Neural progenitor cell (in vitro differentiated cells): ENCODE measurements around the gene LTA. TPM values are rescaled to one million over a fixed set of nuclear protein-coding genes. Genes with fewer than 3 reads are reported as not detected.

ENCODE experiments used
- DNase-seq: peaks from one replicate; pipeline ENCODE4 v3.0.0-alpha.2; 2016; ENCODE audit warnings: low spot score
- H2AFZ ChIP-seq: fragments of 200-600 bp; sonication (generic); replicated peaks from 2 replicates; pipeline ENCODE4 v1.6.1; 2016; ENCODE audit warnings: antibody characterized with exemption
- H3F3A ChIP-seq: fragments of 200-600 bp; sonication (generic); 2 replicates; pipeline ENCODE4 v1.6.1; 2016; ENCODE audit warnings: antibody characterized with exemption, low read depth
- H3K27ac ChIP-seq: fragments of 200-600 bp; sonication (generic); 2 replicates; pipeline ENCODE4 v1.5.1; 2016; ENCODE audit warnings: mild to moderate bottlenecking
- H3K27me3 ChIP-seq: fragments of 200-600 bp; sonication (generic); 2 replicates; pipeline ENCODE4 v1.6.1; 2016; ENCODE audit warnings: mild to moderate bottlenecking, moderate library complexity
- H3K36me3 ChIP-seq: fragments of 200-600 bp; sonication (generic); 2 replicates; pipeline ENCODE4 v1.5.1; 2016
- H3K4me1 ChIP-seq: fragments of 200-600 bp; sonication (generic); 2 replicates; pipeline ENCODE4 v1.6.1; 2016; ENCODE audit warnings: mixed run types
- H3K4me2 ChIP-seq: fragments of 200-600 bp; sonication (generic); 2 replicates; pipeline ENCODE4 v1.6.1; 2016
- H3K4me3 ChIP-seq: fragments of 200-600 bp; sonication (generic); 2 replicates; pipeline ENCODE4 v1.5.1; 2016
- H3K79me2 ChIP-seq: fragments of 200-600 bp; sonication (generic); 2 replicates; pipeline ENCODE4 v1.6.1; 2016; ENCODE audit warnings: low read depth
- H3K9ac ChIP-seq: fragments of 200-600 bp; sonication (generic); 2 replicates; pipeline ENCODE4 v1.6.1; 2016
- H3K9me3 ChIP-seq: fragments of 200-600 bp; sonication (generic); 2 replicates; pipeline ENCODE4 v1.5.1; 2016; ENCODE audit warnings: low read depth
- H4K20me1 ChIP-seq: fragments of 200-600 bp; sonication (generic); 2 replicates; pipeline ENCODE4 v1.6.1; 2016; ENCODE audit warnings: low read depth
- H3K27ac Mint-ChIP-seq: 3 replicates; pipeline ENCODE4 v1.8.0; 2021; ENCODE audit warnings: mixed read lengths
- H3K27me3 Mint-ChIP-seq: 2 replicates; pipeline ENCODE4 v1.8.0; 2022; ENCODE audit warnings: low read depth, mild to moderate bottlenecking, inconsistent platforms, moderate library complexity, mixed read lengths; ENCODE audit not compliant: insufficient read depth
- H3K36me3 Mint-ChIP-seq: 3 replicates; pipeline ENCODE4 v1.8.0; 2021; ENCODE audit warnings: mixed read lengths
- H3K4me1 Mint-ChIP-seq: 3 replicates; pipeline ENCODE4 v1.8.0; 2021; ENCODE audit warnings: mixed read lengths
- H3K4me3 Mint-ChIP-seq: 3 replicates; pipeline ENCODE4 v1.8.0; 2021; ENCODE audit warnings: mild to moderate bottlenecking, moderate library complexity, mixed read lengths
- H3K9me3 Mint-ChIP-seq: 3 replicates; pipeline ENCODE4 v1.8.0; 2020; ENCODE audit warnings: mixed read lengths
- EZH2 ChIP-seq: fragments of 200-600 bp; sonication (generic); IDR thresholded peaks from 2 replicates; pipeline ENCODE4 v1.6.1; 2017; ENCODE audit warnings: antibody characterized with exemption, mild to moderate bottlenecking, moderate library complexity
- EZH2phosphoT487 ChIP-seq: fragments of 200-600 bp; sonication (generic); IDR thresholded peaks from 2 replicates; pipeline ENCODE4 v1.6.1; 2017; ENCODE audit warnings: antibody characterized with exemption
- small RNA-seq: library from RNA; depleted of rRNA; stranded (forward); fragments of <200 nt; gene quantifications from one replicate; pipeline ENCODE3, GENCODE V24; 2015
- total RNA-seq: library from RNA; depleted of rRNA; stranded (reverse); fragments of >200 nt; gene quantifications from 2 replicates; pipeline ENCODE4 v1.2.3, GENCODE V29; 2015; ENCODE audit warnings: low replicate concordance
- TF ChIP-seq, protein P1 (sequence below): fragments of 200-600 bp; sonication (generic); IDR thresholded peaks from 2 replicates; pipeline ENCODE4 v1.5.1; 2017; ENCODE audit warnings: antibody characterized with exemption, mild to moderate bottlenecking

The LTA gene
- total RNA-seq, 1 donor from 2014 or later, result not detected

DNA sequence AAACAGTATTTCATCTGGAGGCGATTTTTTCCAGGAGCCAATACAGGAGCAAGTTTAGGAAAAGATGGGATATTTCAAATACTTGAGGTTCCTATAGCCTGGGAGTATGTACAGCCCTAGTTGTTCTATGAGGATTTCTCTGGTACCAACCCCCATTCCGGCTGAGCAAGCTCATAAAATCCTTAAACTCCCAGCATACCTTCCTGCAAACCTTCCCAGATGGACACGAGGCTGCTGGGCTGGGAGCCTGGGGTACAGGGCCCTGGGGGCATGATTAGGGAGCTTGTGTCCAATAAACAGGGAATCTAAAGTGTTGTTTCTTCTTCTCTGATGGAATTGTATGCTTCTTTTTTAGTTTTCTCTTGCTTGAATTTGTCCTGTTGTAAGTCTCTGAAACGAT lies 49.9 kb downstream of the LTA start:
- H3K36me3 Mint-ChIP-seq, result peaks cover 37% of the 10 kb centered on the region
- peaks cover 4% of the 10 kb centered on the region for H3K27me3 Mint-ChIP-seq
- Histone ChIP-seq H3K4me3 (peak overlapping the region; percentile 89), H3K4me2 (peak overlapping the region; percentile 93), H4K20me1 (peaks cover 47% of the 10 kb centered on the region), H3K4me1 (peaks cover 11% of the 10 kb centered on the region), H3F3A (peaks cover 57% of the 10 kb centered on the region), H3K79me2 (peaks cover 69% of the 10 kb centered on the region), H3K27me3 (no peaks in the 10 kb centered on the region), H3K9me3 (no peaks in the 10 kb centered on the region), H3K36me3 (peaks cover 26% of the 10 kb centered on the region), H3K27ac (peak overlapping the region; percentile 6), H3K9ac (peak overlapping the region; percentile 97), H2AFZ (no peak overlapping the region)
- TF ChIP-seq EZH2phosphoT487 (no peak), EZH2 (no peak)
- TF ChIP-seq, protein P1, sequence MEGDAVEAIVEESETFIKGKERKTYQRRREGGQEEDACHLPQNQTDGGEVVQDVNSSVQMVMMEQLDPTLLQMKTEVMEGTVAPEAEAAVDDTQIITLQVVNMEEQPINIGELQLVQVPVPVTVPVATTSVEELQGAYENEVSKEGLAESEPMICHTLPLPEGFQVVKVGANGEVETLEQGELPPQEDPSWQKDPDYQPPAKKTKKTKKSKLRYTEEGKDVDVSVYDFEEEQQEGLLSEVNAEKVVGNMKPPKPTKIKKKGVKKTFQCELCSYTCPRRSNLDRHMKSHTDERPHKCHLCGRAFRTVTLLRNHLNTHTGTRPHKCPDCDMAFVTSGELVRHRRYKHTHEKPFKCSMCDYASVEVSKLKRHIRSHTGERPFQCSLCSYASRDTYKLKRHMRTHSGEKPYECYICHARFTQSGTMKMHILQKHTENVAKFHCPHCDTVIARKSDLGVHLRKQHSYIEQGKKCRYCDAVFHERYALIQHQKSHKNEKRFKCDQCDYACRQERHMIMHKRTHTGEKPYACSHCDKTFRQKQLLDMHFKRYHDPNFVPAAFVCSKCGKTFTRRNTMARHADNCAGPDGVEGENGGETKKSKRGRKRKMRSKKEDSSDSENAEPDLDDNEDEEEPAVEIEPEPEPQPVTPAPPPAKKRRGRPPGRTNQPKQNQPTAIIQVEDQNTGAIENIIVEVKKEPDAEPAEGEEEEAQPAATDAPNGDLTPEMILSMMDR, result no peak
- H3K4me1 Mint-ChIP-seq, result peaks cover 19% of the 10 kb centered on the region
- peak overlapping the region; percentile 68 for H3K27ac Mint-ChIP-seq
- DNase-seq, result no peak
- no peaks in the 10 kb centered on the region for H3K9me3 Mint-ChIP-seq
- peak overlapping the region; percentile 91 for H3K4me3 Mint-ChIP-seq

DNA sequence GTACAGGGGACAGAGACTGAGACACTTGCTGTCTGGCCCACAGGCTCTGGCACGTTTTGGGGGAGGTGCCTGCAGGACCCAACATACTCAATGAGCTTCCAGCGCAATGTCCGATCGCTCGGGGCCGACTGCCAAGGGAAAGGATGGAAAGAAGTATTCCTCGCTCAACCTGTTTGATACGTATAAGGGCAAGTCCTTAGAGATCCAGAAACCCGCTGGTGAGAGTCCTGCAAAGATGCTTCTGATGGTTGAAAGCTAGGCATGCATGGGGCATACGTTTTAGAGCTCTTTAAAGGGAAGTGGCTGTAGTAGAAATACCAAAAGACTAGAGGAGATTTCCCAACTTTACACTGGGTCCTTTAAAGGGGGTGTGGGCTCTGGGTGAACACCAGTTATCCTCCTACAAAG lies 50.6 kb downstream of the LTA start:
- Histone ChIP-seq H3K9me3 (no peaks in the 10 kb centered on the region), H2AFZ (no peak overlapping the region), H3K4me2 (peak overlapping the region; percentile 93), H4K20me1 (peaks cover 54% of the 10 kb centered on the region), H3K79me2 (peaks cover 76% of the 10 kb centered on the region), H3K9ac (peak overlapping the region; percentile 97), H3K27ac (peak overlapping the region; percentile 6), H3F3A (peaks cover 62% of the 10 kb centered on the region), H3K36me3 (peaks cover 32% of the 10 kb centered on the region), H3K4me1 (peaks cover 11% of the 10 kb centered on the region), H3K4me3 (peak overlapping the region; percentile 89), H3K27me3 (no peaks in the 10 kb centered on the region)
- TF ChIP-seq EZH2phosphoT487, result no peak
- TF ChIP-seq EZH2, result no peak
- TF ChIP-seq, protein P1, result no peak
- no peaks in the 10 kb centered on the region for H3K9me3 Mint-ChIP-seq
- peaks cover 6% of the 10 kb centered on the region for H3K27me3 Mint-ChIP-seq
- peak overlapping the region; percentile 91 for H3K4me3 Mint-ChIP-seq
- peak overlapping the region; percentile 38 for H3K27ac Mint-ChIP-seq
- H3K36me3 Mint-ChIP-seq, result peaks cover 43% of the 10 kb centered on the region
- peaks cover 18% of the 10 kb centered on the region for H3K4me1 Mint-ChIP-seq
- DNase-seq, result no peak

Small RNA genes within 50 kb of the gene (small RNA-seq; reads per million reads assigned to genes)
- 5.5 reads per million, percentile 94 among the genes with 10 or more reads in this experiment for gene SNORA38
- gene SNORD117, result 417 reads per million, percentile 99 among the genes with 10 or more reads in this experiment
- gene SNORD84, result not detected
- not detected for gene UQCRHP1

Other genes starting within 250 kb of the LTA start
- 16.2 and 21.8 TPM in 2 replicates for gene HLA-B, start 215.1 kb upstream of the LTA start, total RNA-seq
- gene MICA, start 168.7 kb upstream of the LTA start, total RNA-seq, result 15.0 and 21.4 TPM in 2 replicates
- gene MICB, start 74.1 kb upstream of the LTA start, total RNA-seq, result 8.1 and 9.1 TPM in 2 replicates
- gene MCCD1, start 43.3 kb upstream of the LTA start, total RNA-seq, result not detected in 2 replicates
- 493 and 913 TPM in 2 replicates for gene DDX39B, start 30.3 kb upstream of the LTA start, total RNA-seq
- 6.8 and 8.8 TPM in 2 replicates for gene ATP6V1G2, start 25.7 kb upstream of the LTA start, total RNA-seq
- gene NFKBIL1, start 24.7 kb upstream of the LTA start, total RNA-seq, result 8.6 and 30.3 TPM in 2 replicates
- gene TNF, start 3.3 kb downstream of the LTA start, total RNA-seq, result 0.19 TPM in 1 of 2 replicates, not detected in the other
- 0.15 TPM in 1 of 2 replicates, not detected in the other for gene LTB, start 10.1 kb downstream of the LTA start, total RNA-seq
- not detected in 2 replicates for gene LST1, start 14.0 kb downstream of the LTA start, total RNA-seq
- not detected in 2 replicates for gene NCR3, start 20.7 kb downstream of the LTA start, total RNA-seq
- not detected in 2 replicates for gene AIF1, start 42.9 kb downstream of the LTA start, total RNA-seq
- gene PRRC2A, start 48.4 kb downstream of the LTA start, total RNA-seq, result 55.5 and 138 TPM in 2 replicates
- gene BAG6, start 80.4 kb downstream of the LTA start, total RNA-seq, result 171 and 310 TPM in 2 replicates
- gene APOM, start 83.6 kb downstream of the LTA start, total RNA-seq, result 2.6 and 4.2 TPM in 2 replicates
- 14.6 and 17.1 TPM in 2 replicates for gene C6orf47, start 88.5 kb downstream of the LTA start, total RNA-seq
- 20.2 and 21.0 TPM in 2 replicates for gene GPANK1, start 92.7 kb downstream of the LTA start, total RNA-seq
- gene CSNK2B, start 93.8 kb downstream of the LTA start, total RNA-seq, result 126 and 190 TPM in 2 replicates
- gene LY6G5B, start 97.7 kb downstream of the LTA start, total RNA-seq, result 2.8 and 8.6 TPM in 2 replicates
- 0.09 TPM in 1 of 2 replicates, not detected in the other for gene LY6G5C, start 108.8 kb downstream of the LTA start, total RNA-seq
- gene ABHD16A, start 131.0 kb downstream of the LTA start, total RNA-seq, result 21.3 and 45.0 TPM in 2 replicates
- gene LY6G6F, start 134.6 kb downstream of the LTA start, total RNA-seq, result not detected in 2 replicates
- 0.90 TPM in 1 of 2 replicates, not detected in the other for gene LY6G6D, start 143.1 kb downstream of the LTA start, total RNA-seq
- not detected in 2 replicates for gene LY6G6C, start 149.5 kb downstream of the LTA start, total RNA-seq
- not detected in 2 replicates for gene MPIG6B, start 151.1 kb downstream of the LTA start, total RNA-seq
- gene DDAH2, start 157.0 kb downstream of the LTA start, total RNA-seq, result 94.3 and 202 TPM in 2 replicates
- gene CLIC1, start 164.2 kb downstream of the LTA start, total RNA-seq, result 234 and 307 TPM in 2 replicates
- 45.5 and 50.9 TPM in 2 replicates for gene MSH5, start 167.7 kb downstream of the LTA start, total RNA-seq
- 10.1 and 11.9 TPM in 2 replicates for gene SAPCD1, start 190.4 kb downstream of the LTA start, total RNA-seq
- 0.15 and 0.34 TPM in 2 replicates for gene VWA7, start 205.0 kb downstream of the LTA start, total RNA-seq
- gene VARS1, start 223.5 kb downstream of the LTA start, total RNA-seq, result 34.1 and 66.8 TPM in 2 replicates
- gene LSM2, start 234.7 kb downstream of the LTA start, total RNA-seq, result 105 and 125 TPM in 2 replicates
- gene HSPA1L, start 243.0 kb downstream of the LTA start, total RNA-seq, result 0.49 and 1.2 TPM in 2 replicates
- 36.0 and 84.3 TPM in 2 replicates for gene HSPA1A, start 243.3 kb downstream of the LTA start, total RNA-seq